ENCODE measurements around the gene PPP1R12A. TPM values are rescaled to one million over a fixed set of nuclear protein-coding genes. Genes with fewer than 3 reads are reported as not detected.

PPP1R12A gene
- total RNA-seq, 2 donors from 2014 or later: 64.3 to 70.7 TPM

DNA sequence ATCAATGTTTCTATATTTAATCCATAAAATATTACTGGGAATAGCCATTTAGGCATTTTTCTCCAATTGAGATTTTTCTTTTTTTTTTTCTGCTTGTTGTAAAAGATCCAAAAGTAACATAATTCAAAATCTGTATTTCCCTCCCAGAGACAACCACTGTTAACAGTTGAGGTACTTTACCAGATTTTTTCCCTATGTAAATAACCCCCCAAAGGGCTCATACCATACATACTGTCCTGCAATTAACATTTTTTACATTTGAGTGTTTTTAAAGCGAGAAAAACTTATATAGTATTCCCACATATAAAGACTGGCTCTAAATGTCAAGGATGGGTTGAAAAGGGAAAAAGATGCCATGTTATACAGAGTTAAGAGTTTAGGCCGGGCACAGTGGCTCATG is 18.1 kb downstream of the PPP1R12A start:
- no peak for DNase-seq (ENCODE audit: low spot score)
- no peaks in the 10 kb centered on the region for H3K9me3 ChIP-seq
- no peaks in the 10 kb centered on the region for H3K27me3 ChIP-seq
- H3K4me3 ChIP-seq: no peak overlapping the region
- H3K4me1 ChIP-seq: peaks cover 0 to 55% of the 10 kb centered on the region in 2 donors
- TF ChIP-seq, protein P1, sequence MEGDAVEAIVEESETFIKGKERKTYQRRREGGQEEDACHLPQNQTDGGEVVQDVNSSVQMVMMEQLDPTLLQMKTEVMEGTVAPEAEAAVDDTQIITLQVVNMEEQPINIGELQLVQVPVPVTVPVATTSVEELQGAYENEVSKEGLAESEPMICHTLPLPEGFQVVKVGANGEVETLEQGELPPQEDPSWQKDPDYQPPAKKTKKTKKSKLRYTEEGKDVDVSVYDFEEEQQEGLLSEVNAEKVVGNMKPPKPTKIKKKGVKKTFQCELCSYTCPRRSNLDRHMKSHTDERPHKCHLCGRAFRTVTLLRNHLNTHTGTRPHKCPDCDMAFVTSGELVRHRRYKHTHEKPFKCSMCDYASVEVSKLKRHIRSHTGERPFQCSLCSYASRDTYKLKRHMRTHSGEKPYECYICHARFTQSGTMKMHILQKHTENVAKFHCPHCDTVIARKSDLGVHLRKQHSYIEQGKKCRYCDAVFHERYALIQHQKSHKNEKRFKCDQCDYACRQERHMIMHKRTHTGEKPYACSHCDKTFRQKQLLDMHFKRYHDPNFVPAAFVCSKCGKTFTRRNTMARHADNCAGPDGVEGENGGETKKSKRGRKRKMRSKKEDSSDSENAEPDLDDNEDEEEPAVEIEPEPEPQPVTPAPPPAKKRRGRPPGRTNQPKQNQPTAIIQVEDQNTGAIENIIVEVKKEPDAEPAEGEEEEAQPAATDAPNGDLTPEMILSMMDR (IDR thresholded peaks at IDR 0.05): no peak
- H3K36me3 ChIP-seq: no peaks in the 10 kb centered on the region
- H3K27ac ChIP-seq: no peak overlapping the region

DNA sequence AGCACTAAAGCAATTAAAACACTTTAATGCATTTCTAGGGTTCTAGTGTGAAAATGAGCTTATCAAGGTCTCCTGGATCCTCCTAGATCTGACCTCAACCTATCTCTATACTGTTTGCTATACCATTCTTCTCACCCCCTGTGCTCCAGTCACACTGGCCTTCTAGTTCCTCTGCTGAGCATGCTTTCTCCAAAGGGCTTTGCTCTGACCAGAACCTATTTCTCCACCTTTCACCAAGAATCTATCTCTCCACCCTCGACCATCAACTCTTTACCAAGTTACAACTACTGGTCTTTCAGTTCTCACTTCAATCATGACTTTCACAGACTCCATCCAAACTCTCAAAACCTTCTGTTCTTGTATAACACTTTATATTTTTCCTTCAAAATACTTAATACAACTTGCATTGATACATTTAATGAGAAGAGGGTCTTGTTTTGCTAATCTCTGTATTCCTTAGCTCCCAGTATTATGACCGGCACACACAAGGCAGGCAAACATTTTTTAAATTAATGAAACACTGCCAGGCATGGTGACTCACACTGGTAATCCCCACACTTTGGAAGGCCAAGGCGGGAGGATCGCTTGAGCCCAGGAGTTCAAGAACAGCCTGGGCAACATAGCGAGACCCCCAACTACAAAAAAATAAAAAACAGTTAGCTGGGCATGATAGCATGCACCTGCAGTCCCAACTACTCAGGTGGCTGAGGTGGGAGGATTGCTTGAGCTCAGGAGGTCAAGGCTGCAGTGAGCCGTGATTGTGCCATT is 22.8 kb downstream of the PPP1R12A start:
- Histone ChIP-seq H3K4me3 (no peak overlapping the region), H3K4me1 (peaks cover 0 to 43% of the 10 kb centered on the region in 2 donors), H3K27me3 (no peaks in the 10 kb centered on the region), H3K36me3 (no peaks in the 10 kb centered on the region), H3K9me3 (no peaks in the 10 kb centered on the region), H3K27ac (no peak overlapping the region)
- TF ChIP-seq, protein P1 (IDR thresholded peaks at IDR 0.05): no peak
- DNase-seq (ENCODE audit: low spot score): no peak

DNA sequence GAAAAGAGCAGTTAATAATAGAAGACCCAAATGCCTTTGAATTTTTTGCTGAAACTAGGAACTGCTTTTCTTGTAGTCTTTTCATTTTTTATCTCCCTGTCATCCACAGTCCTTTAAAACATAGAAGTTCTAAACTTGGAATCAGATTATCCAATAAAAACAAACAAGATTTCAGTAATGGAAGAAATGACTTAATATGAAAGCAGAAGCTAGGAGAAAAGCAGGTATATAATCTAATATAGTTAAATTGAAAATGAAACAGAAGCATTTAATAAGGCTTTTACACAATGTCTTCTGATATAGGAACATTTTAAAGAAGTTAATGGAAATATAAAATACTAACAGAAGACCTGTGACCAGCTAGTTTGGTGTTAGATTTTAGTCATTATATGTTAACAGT is 26.5 kb downstream of the PPP1R12A start:
- Histone ChIP-seq H3K27me3 (no peaks in the 10 kb centered on the region), H3K4me1 (peaks cover 0 to 38% of the 10 kb centered on the region in 2 donors), H3K9me3 (no peaks in the 10 kb centered on the region), H3K36me3 (no peaks in the 10 kb centered on the region), H3K27ac (peak overlapping the region in 1 of 2 donors; percentile 17), H3K4me3 (no peak overlapping the region)
- TF ChIP-seq, protein P1 (IDR thresholded peaks at IDR 0.05): no peak
- DNase-seq (ENCODE audit: low spot score): no peak

DNA sequence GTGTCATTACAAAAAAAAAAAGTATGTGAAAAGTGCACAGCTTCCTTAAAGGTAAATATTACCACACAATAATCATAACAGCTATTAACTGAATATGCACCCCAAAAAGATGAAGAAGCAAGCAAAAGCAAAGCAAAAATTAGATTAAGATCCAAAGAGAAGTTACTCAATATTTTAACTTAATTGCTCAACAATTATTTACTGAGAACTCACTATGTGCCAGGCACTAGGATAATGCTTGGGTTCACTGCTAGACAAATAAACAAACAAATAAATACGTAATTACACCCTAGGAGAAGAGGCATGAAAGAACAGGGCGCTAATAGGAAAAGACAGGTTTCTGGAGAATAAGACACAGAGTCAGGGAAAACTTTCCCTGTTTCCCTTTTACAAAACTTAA is 33.4 kb downstream of the PPP1R12A start:
- Histone ChIP-seq H3K36me3 (no peaks in the 10 kb centered on the region), H3K27me3 (no peaks in the 10 kb centered on the region), H3K27ac (no peak overlapping the region), H3K4me1 (peaks cover 0 to 57% of the 10 kb centered on the region in 2 donors), H3K4me3 (no peak overlapping the region), H3K9me3 (no peaks in the 10 kb centered on the region)
- DNase-seq (ENCODE audit: low spot score): no peak
- TF ChIP-seq, protein P1 (IDR thresholded peaks at IDR 0.05): no peak

DNA sequence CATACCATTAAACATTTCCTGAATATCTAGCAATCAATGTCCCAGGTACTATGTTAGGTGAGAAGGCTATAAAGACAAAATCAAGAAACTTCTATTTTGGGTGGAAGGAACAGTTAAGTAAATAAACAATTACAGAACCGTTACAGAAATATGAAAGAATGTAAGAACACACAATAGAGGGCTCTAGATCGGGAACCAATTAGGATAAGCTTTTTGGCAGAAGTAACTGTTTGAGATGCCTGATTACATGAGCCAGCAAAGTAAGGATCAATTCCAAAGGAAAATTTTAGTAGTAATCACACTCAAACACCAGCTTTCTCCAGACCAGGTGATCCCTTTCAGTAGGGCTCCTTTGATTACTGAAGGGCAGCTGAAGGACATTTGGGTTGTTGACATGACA is 33.9 kb downstream of the PPP1R12A start:
- Histone ChIP-seq H3K4me3 (no peak overlapping the region), H3K36me3 (no peaks in the 10 kb centered on the region), H3K4me1 (peaks cover 0 to 59% of the 10 kb centered on the region in 2 donors), H3K27ac (no peak overlapping the region), H3K27me3 (no peaks in the 10 kb centered on the region), H3K9me3 (no peaks in the 10 kb centered on the region)
- TF ChIP-seq, protein P1 (IDR thresholded peaks at IDR 0.05): no peak
- no peak for DNase-seq (ENCODE audit: low spot score)

DNA sequence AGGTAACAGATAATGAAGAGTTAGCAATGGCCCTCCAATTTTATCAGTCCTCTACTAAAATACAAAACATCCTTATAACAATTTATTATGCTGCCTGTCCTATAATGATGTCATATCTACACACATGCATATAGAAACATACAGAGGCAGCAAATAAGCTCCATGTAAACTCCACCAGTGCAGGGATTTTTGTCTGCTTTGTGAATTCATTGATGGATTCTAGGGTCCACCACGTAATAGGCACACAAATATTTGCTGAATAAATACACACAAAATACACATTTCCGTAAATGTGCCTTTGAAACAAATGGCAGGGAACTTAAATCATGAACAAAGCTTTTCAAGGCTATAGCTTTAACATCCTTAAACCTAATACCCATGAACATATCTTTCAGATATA is 34.7 kb downstream of the PPP1R12A start:
- Histone ChIP-seq H3K36me3 (no peaks in the 10 kb centered on the region), H3K27ac (no peak overlapping the region), H3K4me3 (no peak overlapping the region), H3K27me3 (no peaks in the 10 kb centered on the region), H3K9me3 (no peaks in the 10 kb centered on the region), H3K4me1 (peaks cover 0 to 60% of the 10 kb centered on the region in 2 donors)
- DNase-seq (ENCODE audit: low spot score): no peak
- TF ChIP-seq, protein P1 (IDR thresholded peaks at IDR 0.05): no peak
